ENCODE measurements around the gene TMEM106A.
A peak's percentile ranks its signal among the peaks of the same experiment; 100 is the strongest.
"Not testable (repeated sequence)": the region's sequence is repeated elsewhere in the genome, so short reads cannot be mapped to it uniquely, and the experiment has no call there.

Gene TMEM106A

GRCh38 chr17:43211480-43212402, at the start of gene TMEM106A:
Gene TMEM106A (plus strand): TSS chr17:43211875. CDS start chr17:43213042, 1,167 bp downstream.
- DNase-seq (ENCODE audit: low read depth, low spot score), result peak; percentile 52

- DNase-seq (ENCODE audit: low read depth, low spot score), result not testable (repeated sequence)
Observed at GRCh38 chr17:43165971-43166370, 45.7 kb upstream of the TMEM106A start.

- DNase-seq (ENCODE audit: low read depth, low spot score), result no peak
Observed at GRCh38 chr17:43169561-43170139, 42.0 kb upstream of the TMEM106A start.

GRCh38 chr17:43170140-43170765, 41.4 kb upstream of the TMEM106A start:
- peak; percentile 80 for DNase-seq (ENCODE audit: low read depth, low spot score)

- peak; percentile 94 for DNase-seq (ENCODE audit: low read depth, low spot score)
Observed at GRCh38 chr17:43170766-43171585, 40.7 kb upstream of the TMEM106A start, which contains the start of gene NBR1. Gene NBR1 (plus strand): TSS chr17:43171214. CDS start chr17:43175800, 4,586 bp downstream.

- no peak for DNase-seq (ENCODE audit: low read depth, low spot score)
Observed at GRCh38 chr17:43171586-43172487, 39.8 kb upstream of the TMEM106A start.

- no peak for DNase-seq (ENCODE audit: low read depth, low spot score)
Observed at GRCh38 chr17:43175213-43176118, 36.2 kb upstream of the TMEM106A start.

GRCh38 chr17:43176119-43176570, 35.5 kb upstream of the TMEM106A start:
- no peak for DNase-seq (ENCODE audit: low read depth, low spot score)

GRCh38 chr17:43183921-43184320, 27.8 kb upstream of the TMEM106A start:
- DNase-seq (ENCODE audit: low read depth, low spot score), result no peak

GRCh38 chr17:43186656-43187055, 25.0 kb upstream of the TMEM106A start:
- DNase-seq (ENCODE audit: low read depth, low spot score), result not testable (repeated sequence)

GRCh38 chr17:43193251-43193650, 18.4 kb upstream of the TMEM106A start:
- DNase-seq (ENCODE audit: low read depth, low spot score), result no peak

GRCh38 chr17:43199633-43200032, 12.0 kb upstream of the TMEM106A start:
- no peak for DNase-seq (ENCODE audit: low read depth, low spot score)

GRCh38 chr17:43200127-43200526, 11.5 kb upstream of the TMEM106A start:
- no peak for DNase-seq (ENCODE audit: low read depth, low spot score)

- DNase-seq (ENCODE audit: low read depth, low spot score), result not testable (repeated sequence)
Observed at GRCh38 chr17:43203013-43203412, 8.7 kb upstream of the TMEM106A start.

- DNase-seq (ENCODE audit: low read depth, low spot score), result no peak
Observed at GRCh38 chr17:43210576-43210975, 1.1 kb upstream of the TMEM106A start.

GRCh38 chr17:43211123-43211479, 574 bp upstream of the TMEM106A start:
- DNase-seq (ENCODE audit: low read depth, low spot score), result no peak

- no peak for DNase-seq (ENCODE audit: low read depth, low spot score)
Observed at GRCh38 chr17:43212641-43213490, 1.2 kb downstream of the TMEM106A start.

GRCh38 chr17:43213545-43213944, 1.9 kb downstream of the TMEM106A start:
- DNase-seq (ENCODE audit: low read depth, low spot score), result no peak

All from activated CD4-positive, CD25-positive, alpha-beta regulatory T cell treated with anti-CD3 and anti-CD28 coated beads, Interleukin-2, amount 50 U/mL, for 16 hours (primary cell).